Right renal pelvis (tissue), 4 donors: ENCODE measurements around the gene ARHGEF7. TPM values are rescaled to one million over a fixed set of nuclear protein-coding genes. Genes with fewer than 3 reads are reported as not detected.
A peak's percentile ranks its signal among the peaks of the same experiment; 100 is the strongest.

Experiments used
- DNase-seq, 4 donors: peaks; one replicate each; pipeline ENCODE4 v3.0.0-alpha.2; 2013; ENCODE audit warnings: low read depth in 4 of 4, low spot score in 3 of 4, missing footprints in 1 of 4
- polyA plus RNA-seq, 4 donors: library from polyadenylated mRNA; unstranded; fragments of 120-200 nt; gene quantifications; one replicate each; pipeline ENCODE4 v1.2.1, GENCODE V29; 2013; ENCODE audit not compliant: insufficient read length in 4 of 4

ARHGEF7 gene
- polyA plus RNA-seq, 4 donors, result 62.0 to 80.2 (median 68.0) TPM

- no peak for DNase-seq
Observed at GRCh38 chr13:111330066-111330610, 215.0 kb downstream of the ARHGEF7 start.

GRCh38 chr13:111335298-111335697 lies 220.2 kb downstream of the ARHGEF7 start:
- no peak for DNase-seq

- DNase-seq, result no peak
Observed at GRCh38 chr13:111336666-111337065, 221.6 kb downstream of the ARHGEF7 start.

DNA sequence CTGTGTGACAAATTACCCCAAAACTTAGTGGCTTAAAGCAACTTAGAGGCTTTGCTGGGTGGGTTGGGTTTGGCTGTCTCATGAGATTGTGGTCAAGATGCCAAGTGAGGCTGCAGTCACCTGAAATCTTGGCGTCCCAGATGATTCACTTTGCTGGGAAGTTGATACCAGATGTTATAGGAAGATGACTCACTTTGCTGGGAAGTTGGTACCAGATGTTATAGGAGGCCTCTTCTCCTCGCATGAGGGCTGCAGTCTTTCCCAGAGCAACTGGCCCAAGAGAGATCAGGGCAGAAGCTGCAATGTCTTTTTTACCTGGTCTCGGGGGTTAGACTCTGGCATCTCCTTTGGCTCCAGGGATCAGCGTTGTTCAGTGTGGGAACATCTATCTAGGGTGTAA lies 222.1 kb downstream of the ARHGEF7 start:
- no peak for DNase-seq

- DNase-seq, result no peak
Observed at GRCh38 chr13:111337741-111338140, 222.6 kb downstream of the ARHGEF7 start.

- no peak for DNase-seq
Observed at GRCh38 chr13:111338841-111339240, 223.7 kb downstream of the ARHGEF7 start.

DNA sequence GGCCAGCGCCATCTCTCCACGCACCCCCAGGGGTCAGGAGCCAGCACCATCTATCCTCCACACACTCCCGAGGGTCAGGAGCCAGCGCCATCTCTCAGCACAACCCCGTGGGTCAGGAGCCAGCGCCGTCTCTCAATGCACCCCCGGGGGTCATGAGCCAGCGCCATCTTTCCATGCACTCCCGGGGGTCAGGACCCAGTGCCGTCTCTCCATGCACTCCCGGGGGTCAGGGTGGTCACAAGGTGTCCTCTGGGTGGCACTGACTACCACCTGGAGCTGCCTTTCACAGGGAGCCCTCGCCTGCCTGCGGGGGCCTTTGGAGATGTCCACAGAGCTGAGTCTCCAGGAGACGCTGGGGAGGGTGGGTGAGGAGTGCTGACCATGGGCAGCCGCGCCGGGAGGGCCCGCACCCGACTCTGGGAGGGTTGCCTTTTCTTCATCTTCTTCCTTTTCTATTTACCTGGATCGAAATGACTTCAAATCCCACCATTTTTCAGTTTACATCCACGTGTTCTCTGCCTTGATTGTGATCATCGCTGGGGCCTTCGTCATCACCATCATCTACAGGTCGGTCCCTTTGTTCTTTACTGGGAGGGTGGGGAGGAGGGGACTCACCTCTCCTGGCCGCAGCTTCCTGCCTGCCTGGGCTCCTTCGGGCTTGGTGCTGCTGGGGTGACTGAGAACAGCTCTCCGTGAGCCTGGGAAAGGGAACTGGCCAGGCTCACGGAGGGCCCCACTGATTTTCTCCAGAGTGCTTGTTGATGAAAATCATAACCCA lies 224.4 kb downstream of the ARHGEF7 start:
- DNase-seq, result no peak

- DNase-seq, result no peak
Observed at GRCh38 chr13:111341886-111342285, 226.8 kb downstream of the ARHGEF7 start.

GRCh38 chr13:111342721-111343120 lies 227.6 kb downstream of the ARHGEF7 start:
- DNase-seq, result no peak

DNA sequence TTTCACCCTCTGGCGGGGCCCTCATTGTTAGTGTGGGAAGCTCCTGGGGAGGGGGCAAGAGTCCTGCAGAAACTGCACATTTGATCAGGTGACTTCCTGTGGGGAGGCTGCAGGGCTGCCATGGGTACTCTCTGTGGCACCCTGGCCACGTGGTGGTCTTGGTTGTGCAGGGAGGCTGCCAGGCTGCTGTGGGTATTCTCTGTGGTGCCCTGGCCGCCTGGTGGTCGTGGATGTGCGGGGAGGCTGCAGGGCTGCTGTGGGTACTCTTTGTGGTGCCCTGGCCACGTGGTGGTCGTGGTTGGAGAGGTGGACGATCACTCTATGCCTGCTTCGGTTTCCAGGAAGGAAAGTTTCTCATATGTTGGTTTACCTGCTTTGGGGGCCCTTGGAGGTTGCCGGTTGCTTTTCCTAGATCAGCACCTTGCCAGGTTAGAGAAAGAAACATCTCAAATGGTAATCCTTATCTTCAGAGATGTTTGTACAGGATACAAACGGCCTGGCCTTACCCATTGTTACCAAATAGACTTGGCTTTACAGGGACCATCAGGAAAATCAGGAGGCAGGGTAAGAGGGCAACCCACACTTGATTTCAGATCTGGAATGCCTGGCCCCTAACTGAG lies 228.2 kb downstream of the ARHGEF7 start:
- no peak for DNase-seq

DNA sequence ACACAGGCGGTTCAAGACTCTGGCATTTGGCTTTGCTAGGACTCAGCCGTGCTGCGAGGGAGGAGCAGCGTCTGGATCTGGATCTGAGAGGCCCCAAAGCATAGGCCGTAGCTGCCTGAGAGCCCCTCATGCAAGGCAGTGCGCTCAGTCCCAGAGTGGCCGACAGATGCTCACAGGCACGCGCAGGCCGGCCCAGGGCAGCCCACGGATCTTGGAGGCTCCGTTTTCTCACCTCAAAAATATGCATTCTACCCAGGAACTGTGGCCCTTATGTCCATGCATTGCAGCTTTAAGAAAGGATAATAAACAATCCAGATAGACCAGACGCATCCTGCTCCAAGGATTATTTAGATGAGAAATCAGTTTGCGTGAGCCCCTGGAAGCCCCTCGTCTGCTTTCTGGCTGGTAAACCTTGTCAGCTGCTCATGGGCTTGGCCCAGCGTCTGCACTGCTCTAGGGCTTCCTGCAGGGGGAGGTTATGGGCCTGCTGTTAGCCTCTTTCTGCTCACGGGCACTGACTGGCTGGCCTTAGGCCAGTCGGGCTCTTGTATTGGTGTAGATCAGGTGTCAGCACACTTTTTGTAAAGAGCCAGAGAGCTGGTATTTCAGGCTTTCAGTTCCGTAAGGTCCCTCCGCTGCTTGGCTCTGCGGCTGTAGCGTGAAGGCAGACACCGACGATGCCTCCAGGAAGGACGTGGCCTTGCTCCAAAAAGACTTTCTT lies 229.5 kb downstream of the ARHGEF7 start:
- peak in 2 of 4 donors; percentile 3 to 26 for DNase-seq

DNA sequence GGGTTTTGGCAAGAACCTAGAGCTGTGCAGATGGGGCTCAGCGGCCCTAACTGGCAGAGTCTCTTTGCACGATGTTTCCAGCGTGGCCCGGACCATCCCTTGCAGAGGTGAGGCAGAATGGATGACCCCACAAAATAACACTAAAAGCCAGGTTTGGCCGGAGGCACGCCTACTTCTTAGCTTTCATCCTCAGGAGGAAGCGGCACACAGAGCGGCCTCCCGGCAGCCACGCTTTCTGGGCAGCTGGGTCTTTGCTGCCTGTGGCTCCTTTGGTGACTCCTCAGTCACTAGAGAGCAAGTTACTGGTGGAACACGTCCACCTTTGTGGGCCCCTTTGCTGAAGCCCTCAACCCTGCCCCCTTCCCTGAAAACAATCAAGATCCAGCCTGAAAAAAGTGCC lies 230.6 kb downstream of the ARHGEF7 start:
- no peak for DNase-seq

GRCh38 chr13:111346101-111346680 lies 231.1 kb downstream of the ARHGEF7 start:
- DNase-seq, result no peak

DNA sequence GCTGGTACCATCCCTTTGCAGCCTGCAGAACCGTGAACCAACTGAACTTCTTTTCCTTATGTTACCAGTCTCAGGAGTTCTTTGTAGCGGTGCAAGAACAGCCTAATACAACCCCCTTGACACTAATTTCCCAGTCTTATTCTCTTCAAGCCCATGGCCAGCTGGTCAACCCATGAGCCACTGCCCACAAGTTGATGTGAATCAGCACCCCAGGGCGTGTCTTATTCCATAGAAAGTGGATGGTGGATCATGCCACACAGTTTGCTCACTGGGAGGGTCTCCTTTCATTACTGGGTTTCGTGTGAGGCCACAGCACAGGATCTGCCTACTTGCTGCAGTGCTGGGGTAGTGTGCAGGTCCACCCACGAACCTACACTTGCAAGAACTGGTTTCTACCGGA lies 232.3 kb downstream of the ARHGEF7 start:
- DNase-seq, result no peak

DNA sequence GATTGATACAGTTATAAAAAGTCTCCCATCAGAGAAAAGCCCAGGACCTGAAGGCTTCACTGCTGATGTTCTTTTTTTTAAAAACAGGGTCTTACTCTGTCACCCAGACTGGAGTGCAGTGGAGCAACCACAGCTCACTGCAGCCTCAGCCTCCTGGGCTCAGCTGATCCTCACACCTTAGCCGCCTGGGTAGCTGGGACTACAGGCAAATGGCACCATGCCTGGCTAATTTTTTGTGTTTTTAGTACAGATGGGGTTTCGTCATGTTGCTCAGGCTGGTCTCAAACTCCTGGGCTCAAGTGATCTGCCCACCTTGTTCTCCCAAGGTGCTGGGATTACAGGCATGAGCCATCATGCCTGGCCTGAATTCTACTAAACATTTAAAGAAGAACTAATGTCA lies 238.4 kb downstream of the ARHGEF7 start:
- DNase-seq, result no peak

DNA sequence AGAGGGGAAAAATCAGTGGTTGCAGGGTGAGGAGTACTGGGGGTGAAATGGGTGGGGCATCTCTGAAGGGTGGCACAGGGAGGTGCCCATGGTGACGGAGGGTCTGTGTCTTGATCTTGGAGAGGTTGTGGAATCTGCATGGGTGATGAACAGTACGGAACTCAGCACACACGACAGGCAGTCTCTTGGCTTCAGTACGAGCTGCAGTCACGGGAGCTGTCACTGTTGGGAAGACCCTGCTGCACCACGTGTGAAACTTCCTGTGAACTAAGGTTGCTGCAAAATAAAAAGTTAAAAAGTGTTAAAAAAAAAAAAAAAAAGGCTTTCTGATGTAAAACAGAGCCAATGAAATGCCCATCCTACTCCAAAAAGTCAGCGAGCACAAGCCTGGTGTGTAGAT lies 239.7 kb downstream of the ARHGEF7 start:
- DNase-seq, result no peak

Other genes with a start within 250 kb of the ARHGEF7 start
- gene ANKRD10, start 200.2 kb upstream of the ARHGEF7 start, polyA plus RNA-seq, result 100 to 1,000 TPM; 213 to 276 (median 225) TPM
- under 1 TPM; 0.35 to 0.59 (median 0.42) TPM for gene TEX29, start 205.3 kb downstream of the ARHGEF7 start, polyA plus RNA-seq